ENCODE results near the gene GAST. TPM values are rescaled to one million over a fixed set of nuclear protein-coding genes. Genes with fewer than 3 reads are reported as not detected.

Gene GAST
- total and polyA plus RNA-seq, 2 donors = 5.0 to 77.6 TPM

- Histone ChIP-seq H3K4me1 (ENCODE audit: control insufficient read depth in 2 of 2, insufficient read depth in 2 of 2, low read length in 2 of 2) (peaks cover 0 to 23% of the 10 kb centered on the region in 2 donors), H3K4me3 (ENCODE audit: low read length in 2 of 2) (peak overlapping the region; percentile 80), H3K27ac (ENCODE audit: low read depth in 1 of 2, low read length in 1 of 2) (peak overlapping the region; percentile 99 to 100), H3K27me3 (ENCODE audit: control insufficient read depth in 2 of 2, insufficient read depth in 1 of 2, low read length in 1 of 2) (peaks cover 0 to 2% of the 10 kb centered on the region in 2 donors), H3K36me3 (ENCODE audit: control insufficient read depth in 2 of 2, insufficient read depth in 2 of 2, low read length in 1 of 2) (peaks cover 48 to 50% of the 10 kb centered on the region in 2 donors), H3K9me3 (ENCODE audit: control insufficient read depth in 2 of 2, insufficient read depth in 1 of 2, low read length in 1 of 2) (no peaks in the 10 kb centered on the region)
- peak in 5 of 9 donors; percentile 54 to 81 (median 63) for DNase-seq (ENCODE audit: low read depth in 6 of 9, low spot score in 9 of 9)
- 4% methylated on average over 27 of the region's 27 CpGs for WGBS
These were observed 22.4 kb upstream of the GAST start for GRCh38 chr17:41689497-41690299.

GRCh38 chr17:41690497-41690896, 21.6 kb upstream of the GAST start:
- peaks cover 55 to 57% of the 10 kb centered on the region in 2 donors for H3K36me3 ChIP-seq (ENCODE audit: control insufficient read depth in 2 of 2, insufficient read depth in 2 of 2, low read length in 1 of 2)
- H3K27ac ChIP-seq (ENCODE audit: low read depth in 1 of 2, low read length in 1 of 2) = peak overlapping the region; percentile 15 to 99
- H3K27me3 ChIP-seq (ENCODE audit: control insufficient read depth in 2 of 2, insufficient read depth in 1 of 2, low read length in 1 of 2) = peaks cover 0 to 2% of the 10 kb centered on the region in 2 donors
- peaks cover 0 to 23% of the 10 kb centered on the region in 2 donors for H3K4me1 ChIP-seq (ENCODE audit: control insufficient read depth in 2 of 2, insufficient read depth in 2 of 2, low read length in 2 of 2)
- WGBS = 92% methylated on average over 2 of the region's 2 CpGs
- no peak for DNase-seq (ENCODE audit: low read depth in 6 of 9, low spot score in 9 of 9)
- H3K9me3 ChIP-seq (ENCODE audit: control insufficient read depth in 2 of 2, insufficient read depth in 1 of 2, low read length in 1 of 2) = no peaks in the 10 kb centered on the region
- H3K4me3 ChIP-seq (ENCODE audit: low read length in 2 of 2) = no peak overlapping the region

GRCh38 chr17:41691031-41691777, 20.9 kb upstream of the GAST start:
- H3K4me1 ChIP-seq (ENCODE audit: control insufficient read depth in 2 of 2, insufficient read depth in 2 of 2, low read length in 2 of 2) = peaks cover 0 to 25% of the 10 kb centered on the region in 2 donors
- no peak for DNase-seq (ENCODE audit: low read depth in 6 of 9, low spot score in 9 of 9)
- peaks cover 55 to 57% of the 10 kb centered on the region in 2 donors for H3K36me3 ChIP-seq (ENCODE audit: control insufficient read depth in 2 of 2, insufficient read depth in 2 of 2, low read length in 1 of 2)
- WGBS = 97% methylated on average over 10 of the region's 10 CpGs
- H3K27me3 ChIP-seq (ENCODE audit: control insufficient read depth in 2 of 2, insufficient read depth in 1 of 2, low read length in 1 of 2) = peaks cover 0 to 2% of the 10 kb centered on the region in 2 donors
- no peak overlapping the region for H3K4me3 ChIP-seq (ENCODE audit: low read length in 2 of 2)
- no peak overlapping the region for H3K27ac ChIP-seq (ENCODE audit: low read depth in 1 of 2, low read length in 1 of 2)
- no peaks in the 10 kb centered on the region for H3K9me3 ChIP-seq (ENCODE audit: control insufficient read depth in 2 of 2, insufficient read depth in 1 of 2, low read length in 1 of 2)

- no peak for DNase-seq (ENCODE audit: low read depth in 6 of 9, low spot score in 9 of 9)
- no peak overlapping the region for H3K27ac ChIP-seq (ENCODE audit: low read depth in 1 of 2, low read length in 1 of 2)
- peaks cover 0 to 2% of the 10 kb centered on the region in 2 donors for H3K27me3 ChIP-seq (ENCODE audit: control insufficient read depth in 2 of 2, insufficient read depth in 1 of 2, low read length in 1 of 2)
- H3K4me3 ChIP-seq (ENCODE audit: low read length in 2 of 2) = no peak overlapping the region
- 98% methylated on average over 11 of the region's 11 CpGs for WGBS
- H3K36me3 ChIP-seq (ENCODE audit: control insufficient read depth in 2 of 2, insufficient read depth in 2 of 2, low read length in 1 of 2) = peaks cover 55 to 57% of the 10 kb centered on the region in 2 donors
- H3K9me3 ChIP-seq (ENCODE audit: control insufficient read depth in 2 of 2, insufficient read depth in 1 of 2, low read length in 1 of 2) = no peaks in the 10 kb centered on the region
- peaks cover 0 to 33% of the 10 kb centered on the region in 2 donors for H3K4me1 ChIP-seq (ENCODE audit: control insufficient read depth in 2 of 2, insufficient read depth in 2 of 2, low read length in 2 of 2)
These were observed 19.2 kb upstream of the GAST start for GRCh38 chr17:41692722-41693521.

GRCh38 chr17:41695134-41695661, 16.9 kb upstream of the GAST start:
- Histone ChIP-seq H3K27ac (ENCODE audit: low read depth in 1 of 2, low read length in 1 of 2) (no peak overlapping the region), H3K4me1 (ENCODE audit: control insufficient read depth in 2 of 2, insufficient read depth in 2 of 2, low read length in 2 of 2) (peaks cover 0 to 24% of the 10 kb centered on the region in 2 donors), H3K27me3 (ENCODE audit: control insufficient read depth in 2 of 2, insufficient read depth in 1 of 2, low read length in 1 of 2) (no peaks in the 10 kb centered on the region), H3K36me3 (ENCODE audit: control insufficient read depth in 2 of 2, insufficient read depth in 2 of 2, low read length in 1 of 2) (peaks cover 46 to 48% of the 10 kb centered on the region in 2 donors), H3K4me3 (ENCODE audit: low read length in 2 of 2) (no peak overlapping the region), H3K9me3 (ENCODE audit: control insufficient read depth in 2 of 2, insufficient read depth in 1 of 2, low read length in 1 of 2) (no peaks in the 10 kb centered on the region)
- 96% methylated on average over 7 of the region's 7 CpGs for WGBS
- DNase-seq (ENCODE audit: low read depth in 6 of 9, low spot score in 9 of 9) = no peak

GRCh38 chr17:41695954-41696757, 16.0 kb upstream of the GAST start:
- DNase-seq (ENCODE audit: low read depth in 6 of 9, low spot score in 9 of 9) = peak in 6 of 9 donors; percentile 60 to 89 (median 72)
- WGBS = 60% methylated on average over 11 of the region's 11 CpGs
- no peak overlapping the region for H3K4me3 ChIP-seq (ENCODE audit: low read length in 2 of 2)
- H3K9me3 ChIP-seq (ENCODE audit: control insufficient read depth in 2 of 2, insufficient read depth in 1 of 2, low read length in 1 of 2) = no peaks in the 10 kb centered on the region
- peak overlapping the region in 1 of 2 donors; percentile 78 for H3K27ac ChIP-seq (ENCODE audit: low read depth in 1 of 2, low read length in 1 of 2)
- H3K4me1 ChIP-seq (ENCODE audit: control insufficient read depth in 2 of 2, insufficient read depth in 2 of 2, low read length in 2 of 2) = peaks cover 0 to 18% of the 10 kb centered on the region in 2 donors
- no peaks in the 10 kb centered on the region for H3K27me3 ChIP-seq (ENCODE audit: control insufficient read depth in 2 of 2, insufficient read depth in 1 of 2, low read length in 1 of 2)
- H3K36me3 ChIP-seq (ENCODE audit: control insufficient read depth in 2 of 2, insufficient read depth in 2 of 2, low read length in 1 of 2) = peaks cover 36 to 39% of the 10 kb centered on the region in 2 donors

GRCh38 chr17:41697122-41697962, 14.8 kb upstream of the GAST start:
- peak in 1 of 9 donors; percentile 49 for DNase-seq (ENCODE audit: low read depth in 6 of 9, low spot score in 9 of 9)
- H3K27me3 ChIP-seq (ENCODE audit: control insufficient read depth in 2 of 2, insufficient read depth in 1 of 2, low read length in 1 of 2) = no peaks in the 10 kb centered on the region
- H3K27ac ChIP-seq (ENCODE audit: low read depth in 1 of 2, low read length in 1 of 2) = peak overlapping the region in 1 of 2 donors; percentile 78
- H3K4me3 ChIP-seq (ENCODE audit: low read length in 2 of 2) = no peak overlapping the region
- H3K36me3 ChIP-seq (ENCODE audit: control insufficient read depth in 2 of 2, insufficient read depth in 2 of 2, low read length in 1 of 2) = peaks cover 25 to 27% of the 10 kb centered on the region in 2 donors
- no peaks in the 10 kb centered on the region for H3K9me3 ChIP-seq (ENCODE audit: control insufficient read depth in 2 of 2, insufficient read depth in 1 of 2, low read length in 1 of 2)
- 66% methylated on average over 6 of the region's 6 CpGs for WGBS
- peaks cover 0 to 17% of the 10 kb centered on the region in 2 donors for H3K4me1 ChIP-seq (ENCODE audit: control insufficient read depth in 2 of 2, insufficient read depth in 2 of 2, low read length in 2 of 2)

Measured in thymus (tissue), 11 donors.